Erythroblast (primary cell): ENCODE results near the gene MARK2.

ENCODE experiments used
- GATA1 ChIP-seq: IDR thresholded peaks from 2 replicates; pipeline ENCODE4 v1.6.1; 2011; ENCODE audit warnings: low read depth, mild to moderate bottlenecking, control low read depth, low read length, moderate library complexity
- POLR2A ChIP-seq: IDR thresholded peaks from 2 replicates; pipeline ENCODE4 v1.6.1; 2011; ENCODE audit warnings: mild to moderate bottlenecking, low read length

- TF ChIP-seq POLR2A (no peak), GATA1 (no peak)
These were observed 79.7 kb downstream of the MARK2 start for GRCh38 chr11:63918507-63919191.
